Measurements from ENCODE around the gene KNDC1. TPM values are rescaled to one million over a fixed set of nuclear protein-coding genes. Genes with fewer than 3 reads are reported as not detected.

The KNDC1 gene
- total RNA-seq, 2 donors from 2014 or later: 0.28 to 1.2 TPM

DNA sequence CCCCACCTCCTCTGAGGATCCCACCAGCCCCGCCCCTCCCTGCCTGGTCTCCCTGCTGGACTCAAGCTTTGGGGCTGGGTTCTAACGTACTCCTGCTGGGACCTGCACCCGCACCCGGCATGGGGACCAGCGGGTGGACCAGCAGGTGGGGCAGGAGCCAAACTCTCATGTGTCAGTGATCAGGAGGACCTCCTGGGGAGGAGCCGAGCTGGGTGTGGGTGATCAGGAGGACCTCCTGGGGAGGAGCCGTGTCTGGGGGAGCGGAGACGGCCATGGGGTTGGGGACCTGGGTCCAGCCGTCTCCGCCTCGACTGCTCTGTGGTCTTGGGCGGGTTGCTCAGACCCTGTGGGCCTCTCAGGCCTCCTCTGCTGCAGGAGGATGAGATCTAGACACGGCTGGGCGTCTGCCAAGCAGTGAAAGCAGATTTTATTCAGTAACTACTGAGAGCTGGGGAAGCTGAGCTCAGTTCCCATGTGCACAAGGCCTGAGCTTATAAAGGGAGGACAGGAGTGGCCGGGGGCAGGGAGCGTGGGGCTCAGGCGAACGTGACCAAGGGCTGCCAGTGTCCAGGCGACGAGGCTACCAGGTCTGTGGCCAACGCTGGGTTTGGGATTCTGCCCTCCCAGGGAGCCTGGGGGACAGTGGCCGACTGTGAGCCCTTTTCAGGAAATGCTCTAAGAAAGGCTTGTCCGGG lies 36.3 kb downstream of the KNDC1 start:
- H3K4me3 Mint-ChIP-seq: no peak overlapping the region
- H3K27me3 Mint-ChIP-seq (ENCODE audit: low read depth): peaks cover 11% of the 10 kb centered on the region
- ATAC-seq (replicated peaks in 1 of 2): no peak
- no peak overlapping the region for H3K27ac Mint-ChIP-seq
- peaks cover 0 to 2% of the 10 kb centered on the region in 2 donors for H3K9me3 Mint-ChIP-seq
- H3K36me3 Mint-ChIP-seq (ENCODE audit: insufficient read depth in 2 of 2): peaks cover 0 to 2% of the 10 kb centered on the region in 2 donors
- H3K4me1 Mint-ChIP-seq (ENCODE audit: low read depth): no peaks in the 10 kb centered on the region
- DNase-seq: no peak

DNA sequence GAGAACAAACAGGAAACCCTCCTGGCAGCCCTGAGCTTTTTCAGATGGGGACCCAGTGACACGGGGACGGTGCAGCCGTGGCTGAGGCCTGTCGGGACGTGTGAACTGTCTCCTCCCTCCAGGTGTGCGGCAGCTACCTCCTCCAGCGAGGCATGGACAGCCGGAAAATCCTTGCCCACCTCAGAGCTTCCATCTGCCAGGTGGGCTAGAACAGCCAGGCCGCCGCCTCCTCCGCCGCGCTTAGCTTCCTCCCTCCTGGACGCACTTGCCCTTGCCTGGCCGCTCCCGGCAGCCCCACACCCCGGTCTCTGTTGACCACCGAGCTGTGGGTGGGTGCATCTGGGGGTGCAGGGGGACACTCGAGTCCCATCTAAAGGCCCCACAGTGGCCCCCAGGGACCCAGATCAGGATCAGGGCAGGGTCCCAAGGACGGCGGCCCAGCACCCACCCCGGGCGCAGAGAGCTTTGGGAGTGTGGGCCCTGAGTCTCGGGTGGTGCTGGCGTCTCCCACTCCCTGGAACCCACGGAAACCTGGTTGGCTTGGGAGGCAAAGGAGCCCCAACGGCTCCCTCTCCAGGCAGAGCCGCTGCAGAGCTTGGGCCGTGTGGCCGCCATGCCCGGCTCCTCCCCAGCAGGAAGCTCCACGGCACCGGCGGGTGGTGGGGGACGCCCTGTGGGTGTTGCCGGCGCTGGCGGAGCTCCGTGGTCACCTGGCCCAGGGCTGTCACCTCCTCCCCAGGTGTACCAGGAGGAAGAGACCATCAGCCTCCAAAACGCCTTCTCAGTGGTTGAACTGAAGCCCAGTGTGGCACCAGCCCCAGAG lies 37.1 kb downstream of the KNDC1 start:
- Mint-ChIP-seq H3K27me3 (ENCODE audit: low read depth) (peaks cover 6% of the 10 kb centered on the region), H3K27ac (no peak overlapping the region), H3K36me3 (ENCODE audit: insufficient read depth in 2 of 2) (peaks cover 0 to under 1% of the 10 kb centered on the region in 2 donors), H3K9me3 (peaks cover 0 to under 1% of the 10 kb centered on the region in 2 donors), H3K4me3 (no peak overlapping the region), H3K4me1 (ENCODE audit: low read depth) (no peaks in the 10 kb centered on the region)
- DNase-seq: no peak
- no peak for ATAC-seq (replicated peaks in 1 of 2)

GRCh38 chr10:133197786-133198185 lies 37.8 kb downstream of the KNDC1 start:
- no peak for DNase-seq
- ATAC-seq (replicated peaks in 1 of 2): no peak
- Mint-ChIP-seq H3K4me3 (no peak overlapping the region), H3K9me3 (no peaks in the 10 kb centered on the region), H3K36me3 (ENCODE audit: insufficient read depth in 2 of 2) (no peaks in the 10 kb centered on the region), H3K27ac (no peak overlapping the region), H3K27me3 (ENCODE audit: low read depth) (peaks cover under 1% of the 10 kb centered on the region), H3K4me1 (ENCODE audit: low read depth) (no peaks in the 10 kb centered on the region)

DNA sequence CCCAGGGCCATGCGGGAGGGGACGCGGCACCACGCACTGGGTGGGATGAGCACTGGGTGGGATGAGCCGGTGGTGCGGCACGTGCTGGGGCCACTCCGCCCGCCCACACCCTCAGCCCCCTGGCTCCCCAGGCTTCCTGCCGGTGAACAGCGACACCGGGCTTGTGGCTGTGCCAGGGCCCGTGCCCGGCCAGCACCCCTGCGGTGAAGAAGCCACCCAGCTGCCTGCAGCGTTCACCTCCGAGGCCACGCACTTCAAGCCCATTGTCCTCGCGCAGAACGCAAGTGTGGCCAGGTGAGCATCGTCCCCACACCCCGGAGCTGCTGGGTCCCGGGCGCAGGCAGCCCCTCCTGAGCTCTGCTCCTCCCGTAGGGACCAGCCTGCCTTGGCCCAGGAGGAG lies 38.2 kb downstream of the KNDC1 start:
- Mint-ChIP-seq H3K27me3 (ENCODE audit: low read depth) (no peaks in the 10 kb centered on the region), H3K36me3 (ENCODE audit: insufficient read depth in 2 of 2) (no peaks in the 10 kb centered on the region), H3K4me1 (ENCODE audit: low read depth) (no peaks in the 10 kb centered on the region), H3K27ac (no peak overlapping the region), H3K4me3 (no peak overlapping the region), H3K9me3 (no peaks in the 10 kb centered on the region)
- no peak for DNase-seq
- no peak for ATAC-seq (replicated peaks in 1 of 2)

DNA sequence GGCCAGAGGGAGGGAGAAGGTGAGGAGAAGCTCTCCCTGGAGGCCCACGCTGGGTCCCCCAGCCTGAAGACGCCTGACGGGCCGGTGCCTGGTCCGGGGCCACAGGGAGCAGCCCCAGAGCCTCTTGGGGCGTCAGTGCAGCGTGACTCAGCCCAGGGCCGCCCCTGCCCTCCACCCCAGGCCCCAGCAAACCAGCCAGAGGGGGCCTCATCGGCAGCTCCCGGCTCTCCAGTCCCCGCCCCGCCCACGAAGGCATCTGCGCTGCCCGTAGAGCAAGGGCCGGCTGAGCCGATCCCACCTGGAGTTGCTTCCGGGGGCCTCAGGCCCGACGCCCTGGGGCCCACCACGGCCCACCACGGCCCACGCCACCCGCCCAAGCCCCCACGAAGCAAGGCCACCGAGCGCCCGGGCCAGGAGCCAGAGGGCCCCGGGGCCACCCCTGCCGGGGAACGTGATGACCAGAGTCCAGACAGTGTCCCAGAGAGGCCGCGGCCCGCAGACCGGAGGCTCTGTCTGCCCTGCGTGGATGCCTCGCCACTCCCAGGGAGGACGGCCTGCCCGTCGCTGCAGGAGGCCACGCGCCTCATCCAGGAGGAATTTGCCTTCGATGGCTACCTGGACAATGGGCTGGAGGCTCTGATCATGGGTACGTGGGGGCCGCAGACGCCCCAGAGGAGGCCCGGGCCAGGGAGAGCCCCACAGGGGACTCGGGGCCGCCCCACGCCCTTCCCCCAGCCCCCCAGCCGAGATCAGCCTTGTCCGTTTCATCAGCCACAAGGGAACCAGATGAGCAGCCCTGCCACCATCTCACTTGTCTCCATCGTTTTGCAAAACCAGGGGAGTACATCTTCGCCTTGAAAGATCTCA lies 38.8 kb downstream of the KNDC1 start:
- DNase-seq (no peak), ATAC-seq (replicated peaks in 1 of 2) (no peak)
- no peak overlapping the region for H3K4me3 Mint-ChIP-seq
- H3K36me3 Mint-ChIP-seq (ENCODE audit: insufficient read depth in 2 of 2): no peaks in the 10 kb centered on the region
- H3K27ac Mint-ChIP-seq: no peak overlapping the region
- H3K4me1 Mint-ChIP-seq (ENCODE audit: low read depth): no peaks in the 10 kb centered on the region
- no peaks in the 10 kb centered on the region for H3K27me3 Mint-ChIP-seq (ENCODE audit: low read depth)
- H3K9me3 Mint-ChIP-seq: no peaks in the 10 kb centered on the region

- Mint-ChIP-seq H3K4me1 (ENCODE audit: low read depth) (no peaks in the 10 kb centered on the region), H3K36me3 (ENCODE audit: insufficient read depth in 2 of 2) (no peaks in the 10 kb centered on the region), H3K27me3 (ENCODE audit: low read depth) (no peaks in the 10 kb centered on the region), H3K4me3 (no peak overlapping the region), H3K9me3 (no peaks in the 10 kb centered on the region), H3K27ac (no peak overlapping the region)
- ATAC-seq (replicated peaks in 1 of 2): no peak
- DNase-seq: no peak
Measured at GRCh38 chr10:133199488-133199885, 39.5 kb downstream of the KNDC1 start.

DNA sequence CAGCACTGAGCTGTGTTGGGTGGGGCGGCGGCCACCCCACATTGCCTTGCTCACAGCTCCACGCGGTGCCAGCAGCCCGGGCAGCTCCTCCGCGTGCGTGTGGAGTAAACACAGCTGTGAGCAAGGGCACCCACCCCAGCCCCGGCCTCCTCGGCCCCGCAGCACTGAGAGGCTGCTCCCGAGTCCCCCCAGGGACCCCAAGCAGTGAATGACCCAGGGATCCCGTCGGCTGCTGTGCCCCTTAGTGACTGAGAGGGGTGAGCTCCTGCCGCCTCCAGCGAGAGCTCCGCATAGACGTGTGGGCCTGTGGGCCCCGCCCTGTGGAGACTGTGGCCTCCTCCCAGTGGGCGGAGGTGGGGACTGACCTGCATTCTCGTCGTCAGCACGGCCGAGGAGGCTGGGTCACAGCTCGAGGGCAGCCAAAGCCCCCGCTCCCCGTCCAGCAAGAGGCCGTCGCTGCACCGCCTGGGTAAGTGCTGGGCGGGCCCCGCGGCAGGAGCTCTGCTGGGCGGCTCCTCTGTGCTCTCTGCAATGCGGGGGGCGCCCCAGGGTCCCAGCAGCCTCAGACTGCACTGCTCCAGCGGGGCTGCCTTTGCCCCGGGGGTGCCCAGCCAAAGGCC lies 40.1 kb downstream of the KNDC1 start:
- DNase-seq (no peak), ATAC-seq (replicated peaks in 1 of 2) (no peak)
- no peak overlapping the region for H3K27ac Mint-ChIP-seq
- H3K4me3 Mint-ChIP-seq: no peak overlapping the region
- no peaks in the 10 kb centered on the region for H3K9me3 Mint-ChIP-seq
- no peaks in the 10 kb centered on the region for H3K4me1 Mint-ChIP-seq (ENCODE audit: low read depth)
- H3K27me3 Mint-ChIP-seq (ENCODE audit: low read depth): no peaks in the 10 kb centered on the region
- H3K36me3 Mint-ChIP-seq (ENCODE audit: insufficient read depth in 2 of 2): no peaks in the 10 kb centered on the region

DNA sequence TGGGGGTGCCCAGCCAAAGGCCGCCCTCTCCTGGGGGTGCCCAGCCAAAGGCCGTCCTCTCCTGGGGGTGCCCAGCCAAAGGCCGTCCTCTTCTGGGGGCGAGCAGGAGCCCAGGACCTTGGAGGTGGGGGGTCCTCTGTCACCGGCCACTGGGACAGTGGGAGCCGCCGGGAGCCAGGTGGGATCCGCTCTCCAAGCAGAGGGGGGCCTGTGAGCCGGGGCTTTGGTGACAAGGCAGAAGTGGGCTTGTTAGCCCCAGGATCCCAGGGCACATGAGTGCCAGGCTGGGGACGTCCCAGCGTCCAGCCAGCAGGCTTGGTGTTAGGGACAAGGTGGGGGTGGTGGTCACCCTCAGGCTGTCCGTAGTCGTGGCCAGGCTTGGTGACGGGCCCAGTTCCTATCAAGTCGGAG lies 40.6 kb downstream of the KNDC1 start:
- H3K4me1 Mint-ChIP-seq (ENCODE audit: low read depth): no peaks in the 10 kb centered on the region
- H3K27me3 Mint-ChIP-seq (ENCODE audit: low read depth): no peaks in the 10 kb centered on the region
- H3K36me3 Mint-ChIP-seq (ENCODE audit: insufficient read depth in 2 of 2): no peaks in the 10 kb centered on the region
- DNase-seq (no peak), ATAC-seq (replicated peaks in 1 of 2) (no peak)
- no peak overlapping the region for H3K27ac Mint-ChIP-seq
- no peak overlapping the region for H3K4me3 Mint-ChIP-seq
- H3K9me3 Mint-ChIP-seq: no peaks in the 10 kb centered on the region

DNA sequence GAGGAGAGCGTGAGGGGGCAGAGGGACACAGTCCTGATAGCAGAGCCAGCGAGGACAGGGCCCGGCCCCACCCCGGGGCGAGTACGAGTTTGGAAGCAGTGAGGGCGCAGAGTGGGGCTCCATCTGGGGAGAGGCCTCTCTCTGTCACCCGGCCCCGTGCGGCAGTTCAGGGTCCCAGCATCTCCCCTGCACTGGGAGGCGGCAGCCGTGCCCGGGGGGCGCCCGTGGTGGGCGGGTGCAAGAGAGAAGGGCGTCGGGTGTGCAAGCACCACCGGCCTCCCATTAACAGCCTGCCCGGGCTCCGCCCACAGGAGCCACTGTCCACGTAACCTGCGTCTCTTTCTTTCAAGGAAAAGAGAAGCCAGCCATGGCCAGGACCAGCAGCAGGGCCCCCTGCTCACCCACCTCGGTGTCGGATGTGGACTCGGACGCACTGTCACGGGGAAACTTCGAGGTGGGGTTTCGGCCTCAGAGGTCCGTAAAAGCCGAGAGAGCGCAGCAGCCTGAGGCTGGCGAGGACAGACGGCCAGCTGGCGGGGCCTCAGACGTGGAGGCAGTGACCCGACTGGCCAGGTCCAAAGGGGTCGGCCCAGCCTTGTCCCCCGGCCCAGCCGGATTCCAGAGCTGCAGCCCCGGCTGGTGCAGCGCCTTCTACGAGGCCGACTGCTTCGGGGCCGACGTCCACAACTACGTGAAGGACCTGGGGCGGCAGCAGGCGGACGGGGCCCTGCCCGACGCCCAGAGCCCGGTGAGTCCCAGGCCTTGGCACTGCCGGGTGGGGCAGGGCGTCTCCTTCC lies 41.3 kb downstream of the KNDC1 start:
- H3K27me3 Mint-ChIP-seq (ENCODE audit: low read depth): no peaks in the 10 kb centered on the region
- ATAC-seq (replicated peaks in 1 of 2) (no peak), DNase-seq (no peak)
- no peaks in the 10 kb centered on the region for H3K36me3 Mint-ChIP-seq (ENCODE audit: insufficient read depth in 2 of 2)
- no peaks in the 10 kb centered on the region for H3K9me3 Mint-ChIP-seq
- no peaks in the 10 kb centered on the region for H3K4me1 Mint-ChIP-seq (ENCODE audit: low read depth)
- H3K4me3 Mint-ChIP-seq: no peak overlapping the region
- no peak overlapping the region for H3K27ac Mint-ChIP-seq

DNA sequence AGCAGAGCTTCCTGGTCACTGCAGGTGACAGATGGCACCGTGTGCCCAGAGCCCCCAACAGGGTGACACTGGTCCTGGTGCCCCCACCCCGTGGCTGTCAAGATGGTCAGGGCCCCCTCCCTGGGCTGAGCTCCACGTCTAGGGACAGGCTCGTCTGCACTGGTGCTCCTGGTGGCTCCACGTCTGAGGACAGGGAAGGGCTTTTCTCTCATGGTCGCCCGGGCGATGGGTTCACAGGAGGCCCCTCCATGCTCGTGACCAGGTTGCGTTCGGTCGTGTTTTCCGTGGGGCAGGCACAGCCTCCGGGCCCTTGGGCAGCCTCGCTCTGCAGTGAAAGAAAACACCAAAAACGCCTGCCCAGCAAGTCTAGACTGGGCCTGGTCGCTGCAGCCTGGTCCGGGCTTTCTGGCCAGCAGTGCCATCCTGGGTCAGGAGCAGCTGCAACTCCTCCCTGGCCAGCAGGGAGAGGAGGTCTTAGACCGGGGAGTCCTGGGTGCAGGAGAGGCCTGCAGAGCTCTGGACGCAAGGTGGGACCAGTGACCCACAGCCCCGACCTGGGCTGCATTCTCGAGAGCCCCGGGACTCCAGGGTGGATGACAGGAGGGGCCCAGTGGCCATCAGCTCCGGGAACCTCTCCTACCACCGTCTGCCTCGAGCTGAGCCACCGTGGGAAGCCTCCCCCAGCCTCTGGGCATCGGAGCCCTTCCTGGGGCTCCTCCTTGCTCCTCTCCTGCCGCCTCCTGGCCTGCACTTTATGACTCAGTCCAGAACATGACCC lies 42.1 kb downstream of the KNDC1 start:
- Mint-ChIP-seq H3K4me1 (ENCODE audit: low read depth) (no peaks in the 10 kb centered on the region), H3K4me3 (no peak overlapping the region), H3K36me3 (ENCODE audit: insufficient read depth in 2 of 2) (no peaks in the 10 kb centered on the region), H3K27ac (no peak overlapping the region), H3K27me3 (ENCODE audit: low read depth) (no peaks in the 10 kb centered on the region), H3K9me3 (no peaks in the 10 kb centered on the region)
- DNase-seq: no peak
- ATAC-seq (replicated peaks in 1 of 2): no peak

- Mint-ChIP-seq H3K9me3 (no peaks in the 10 kb centered on the region), H3K27ac (no peak overlapping the region), H3K27me3 (ENCODE audit: low read depth) (no peaks in the 10 kb centered on the region), H3K4me3 (no peak overlapping the region), H3K36me3 (ENCODE audit: insufficient read depth in 2 of 2) (no peaks in the 10 kb centered on the region), H3K4me1 (ENCODE audit: low read depth) (no peaks in the 10 kb centered on the region)
- ATAC-seq (replicated peaks in 1 of 2): no peak
- DNase-seq: no peak
Measured at GRCh38 chr10:133202778-133203651, 43.0 kb downstream of the KNDC1 start.

Data from activated T-cell treated with anti-CD3 and anti-CD28 coated beads, Interleukin-2, amount 50 U/mL, for 72 hours (primary cell).